WTC11 (cell line): Measurements from ENCODE around the gene DNA2. TPM values are rescaled to one million over a fixed set of nuclear protein-coding genes. Genes with fewer than 3 reads are reported as not detected.

Source experiments
- CBFB ChIP-seq: sonication (generic); formaldehyde crosslinking; IDR thresholded peaks from 2 replicates; pipeline ENCODE4 v1.8.1; 2022; ENCODE audit warnings: mild to moderate bottlenecking, low read depth, missing genetic modification reagents
- CREM ChIP-seq: sonication (generic); formaldehyde crosslinking; IDR thresholded peaks from 2 replicates; pipeline ENCODE4 v1.8.1; 2022; ENCODE audit warnings: mild to moderate bottlenecking, missing genetic modification reagents, moderate library complexity
- E2F4 ChIP-seq: sonication (generic); formaldehyde crosslinking; IDR thresholded peaks from 2 replicates; pipeline ENCODE4 v1.8.1; 2022; ENCODE audit warnings: low read depth, mild to moderate bottlenecking, moderate library complexity, missing genetic modification reagents, borderline replicate concordance
- FOXK1 ChIP-seq: sonication (generic); formaldehyde crosslinking; IDR thresholded peaks from 2 replicates; pipeline ENCODE4 v1.8.0; 2022; ENCODE audit warnings: mild to moderate bottlenecking, moderate library complexity, missing genetic modification reagents
- FOXP1 ChIP-seq: sonication (generic); formaldehyde crosslinking; IDR thresholded peaks from 2 replicates; pipeline ENCODE4 v1.8.0; 2022; ENCODE audit warnings: missing genetic modification reagents, mild to moderate bottlenecking, moderate library complexity, borderline replicate concordance
- FOXP4 ChIP-seq: sonication (generic); formaldehyde crosslinking; IDR thresholded peaks from 2 replicates; pipeline ENCODE4 v1.8.0; 2022; ENCODE audit warnings: mild to moderate bottlenecking, missing genetic modification reagents
- GRHL2 ChIP-seq: fragments of 250-450 bp; sonication (Bioruptor Pico); IDR thresholded peaks from 2 replicates; pipeline ENCODE4 v1.8.0; 2022; ENCODE audit warnings: mild to moderate bottlenecking, moderate library complexity; ENCODE audit not compliant: insufficient replicate concordance, severe bottlenecking
- HMGXB4 ChIP-seq: sonication (generic); formaldehyde crosslinking; IDR thresholded peaks from 2 replicates; pipeline ENCODE4 v1.8.1; 2023; ENCODE audit warnings: mild to moderate bottlenecking, moderate library complexity, missing genetic modification reagents
- IRF2 ChIP-seq: sonication (generic); formaldehyde crosslinking; IDR thresholded peaks from 2 replicates; pipeline ENCODE4 v1.8.0; 2022; ENCODE audit warnings: low read depth, missing genetic modification reagents, borderline replicate concordance
- NR1H2 ChIP-seq: sonication (generic); formaldehyde crosslinking; IDR thresholded peaks from 2 replicates; pipeline ENCODE4 v1.9.0; 2021; ENCODE audit warnings: mild to moderate bottlenecking, moderate library complexity, missing genetic modification reagents
- PRDM15 ChIP-seq: sonication (generic); formaldehyde crosslinking; IDR thresholded peaks from 2 replicates; pipeline ENCODE4 v1.8.0; 2022; ENCODE audit warnings: missing genetic modification reagents
- RELA ChIP-seq: sonication (generic); formaldehyde crosslinking; IDR thresholded peaks from 2 replicates; pipeline ENCODE4 v1.8.1; 2022; ENCODE audit warnings: missing genetic modification reagents, mild to moderate bottlenecking, borderline replicate concordance
- SMAD3 ChIP-seq: sonication (generic); formaldehyde crosslinking; IDR thresholded peaks from 2 replicates; pipeline ENCODE4 v1.8.0; 2022; ENCODE audit warnings: missing genetic modification reagents, mild to moderate bottlenecking, borderline replicate concordance
- SP1 ChIP-seq: sonication (generic); formaldehyde crosslinking; conservative IDR thresholded peaks from 2 replicates; pipeline ENCODE4 v1.8.1; 2022; ENCODE audit warnings: missing genetic modification reagents
- TCF7 ChIP-seq: sonication (generic); formaldehyde crosslinking; IDR thresholded peaks from 2 replicates; pipeline ENCODE4 v1.8.0; 2022; ENCODE audit warnings: mild to moderate bottlenecking, low read depth, missing genetic modification reagents, moderate library complexity
- TEAD1 ChIP-seq: sonication (generic); formaldehyde crosslinking; IDR thresholded peaks from 2 replicates; pipeline ENCODE4 v1.8.0; 2022; ENCODE audit warnings: mild to moderate bottlenecking, missing genetic modification reagents
- USF1 ChIP-seq: sonication (generic); formaldehyde crosslinking; IDR thresholded peaks from 2 replicates; pipeline ENCODE4 v1.8.0; 2022; ENCODE audit warnings: mild to moderate bottlenecking, missing genetic modification reagents
- ZBTB43 ChIP-seq: sonication (generic); formaldehyde crosslinking; IDR thresholded peaks from 2 replicates; pipeline ENCODE4 v1.8.1; 2023; ENCODE audit warnings: mild to moderate bottlenecking, missing genetic modification reagents
- ZNF121 ChIP-seq: sonication (generic); formaldehyde crosslinking; IDR thresholded peaks from 2 replicates; pipeline ENCODE4 v1.8.0; 2023; ENCODE audit warnings: missing genetic modification reagents
- ZNF138 ChIP-seq: sonication (generic); formaldehyde crosslinking; conservative IDR thresholded peaks from 2 replicates; pipeline ENCODE4 v1.8.1; 2022; ENCODE audit warnings: mild to moderate bottlenecking, moderate library complexity, missing genetic modification reagents
- ZNF219 ChIP-seq: sonication (generic); formaldehyde crosslinking; IDR thresholded peaks from 2 replicates; pipeline ENCODE4 v1.8.0; 2023; ENCODE audit warnings: missing genetic modification reagents, mild to moderate bottlenecking, borderline replicate concordance
- ZNF416 ChIP-seq: fragments of 250-450 bp; sonication (Bioruptor Pico); IDR thresholded peaks from 2 replicates; pipeline ENCODE4 v1.9.0; 2021; ENCODE audit warnings: mild to moderate bottlenecking, inconsistent platforms
- ZNF512 ChIP-seq: sonication (generic); formaldehyde crosslinking; IDR thresholded peaks from 2 replicates; pipeline ENCODE4 v1.8.1; 2022; ENCODE audit warnings: missing genetic modification reagents, borderline replicate concordance
- total RNA-seq: library from RNA; stranded (reverse); gene quantifications from 3 replicates; pipeline ENCODE4 v1.2.3, GENCODE V29; 2021

DNA2 gene
- total RNA-seq, 1 experiment from 2014 or later: 46.3 TPM

GRCh38 chr10:68471586-68472408 is at the start of gene DNA2 (continued):
- TF ChIP-seq PRDM15 (CRISPR knock-in tag) (peak; percentile 52), E2F4 (peak; percentile 94), CREM (CRISPR knock-in tag) (peak; percentile 75; the same call in 1 of the 2 replicates), NR1H2 (CRISPR knock-in tag) (no peak), FOXP4 (CRISPR knock-in tag) (0 out of 2 replicates have a peak, but pooled peaks have one; percentile 84), USF1 (peak; percentile 79), GRHL2 (CRISPR knock-in tag) (no peak), ZNF512 (CRISPR knock-in tag) (no peak), SMAD3 (peak; percentile 86), ZNF138 (CRISPR knock-in tag) (no peak), TEAD1 (CRISPR knock-in tag) (peak; percentile 93), CBFB (no peak), IRF2 (CRISPR knock-in tag) (peak; percentile 56), HMGXB4 (CRISPR knock-in tag) (peak; percentile 54; the same call in 1 of the 2 replicates), SP1 (CRISPR knock-in tag) (peak; percentile 64), FOXK1 (CRISPR knock-in tag) (peak; percentile 79; the same call in 1 of the 2 replicates), ZNF416 (no peak), ZNF121 (CRISPR knock-in tag) (no peak), FOXP1 (CRISPR knock-in tag) (peak; percentile 75; the same call in 1 of the 2 replicates), TCF7 (0 out of 2 replicates have a peak, but pooled peaks have one; percentile 50), ZNF219 (CRISPR knock-in tag) (peak; percentile 62; the same call in 1 of the 2 replicates), RELA (CRISPR knock-in tag) (peak; percentile 36; the same call in 1 of the 2 replicates), ZBTB43 (CRISPR knock-in tag) (peak; percentile 86; the same call in 1 of the 2 replicates)
